ENCODE measurements around the gene TJP1.

Gene TJP1

DNA sequence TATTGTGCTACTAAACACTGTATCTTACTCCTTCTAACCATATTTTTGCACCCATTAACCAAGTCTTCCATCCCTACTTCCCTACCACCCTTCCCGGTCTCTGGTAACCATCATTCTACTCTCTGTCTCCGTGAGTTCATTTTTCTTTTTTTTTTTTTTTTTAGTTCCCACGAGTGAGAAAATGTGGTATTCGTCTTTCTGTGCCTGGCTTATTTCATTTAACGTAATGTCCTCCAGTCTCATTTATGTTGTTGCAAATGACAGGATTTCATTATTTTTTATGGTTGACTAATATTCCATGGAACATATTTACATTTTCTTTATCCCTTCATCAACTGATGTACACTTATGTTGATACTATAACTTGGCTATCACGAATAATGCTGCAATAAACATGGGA is 31.7 kb downstream of the TJP1 start:
- H3K27me3 ChIP-seq (ENCODE audit: insufficient read depth, poor library complexity, severe bottlenecking): no peaks in the 10 kb centered on the region
- ATAC-seq (ENCODE audit: low read depth) (no peak), DNase-seq (ENCODE audit: low spot score) (no peak)
- H3K27ac ChIP-seq (ENCODE audit: poor library complexity, severe bottlenecking): peak overlapping the region; percentile 78
- peaks cover 46% of the 10 kb centered on the region for H3K36me3 ChIP-seq (ENCODE audit: low read depth)
- H3K4me3 ChIP-seq (ENCODE audit: severe bottlenecking): no peak overlapping the region
- TF ChIP-seq, protein P1, sequence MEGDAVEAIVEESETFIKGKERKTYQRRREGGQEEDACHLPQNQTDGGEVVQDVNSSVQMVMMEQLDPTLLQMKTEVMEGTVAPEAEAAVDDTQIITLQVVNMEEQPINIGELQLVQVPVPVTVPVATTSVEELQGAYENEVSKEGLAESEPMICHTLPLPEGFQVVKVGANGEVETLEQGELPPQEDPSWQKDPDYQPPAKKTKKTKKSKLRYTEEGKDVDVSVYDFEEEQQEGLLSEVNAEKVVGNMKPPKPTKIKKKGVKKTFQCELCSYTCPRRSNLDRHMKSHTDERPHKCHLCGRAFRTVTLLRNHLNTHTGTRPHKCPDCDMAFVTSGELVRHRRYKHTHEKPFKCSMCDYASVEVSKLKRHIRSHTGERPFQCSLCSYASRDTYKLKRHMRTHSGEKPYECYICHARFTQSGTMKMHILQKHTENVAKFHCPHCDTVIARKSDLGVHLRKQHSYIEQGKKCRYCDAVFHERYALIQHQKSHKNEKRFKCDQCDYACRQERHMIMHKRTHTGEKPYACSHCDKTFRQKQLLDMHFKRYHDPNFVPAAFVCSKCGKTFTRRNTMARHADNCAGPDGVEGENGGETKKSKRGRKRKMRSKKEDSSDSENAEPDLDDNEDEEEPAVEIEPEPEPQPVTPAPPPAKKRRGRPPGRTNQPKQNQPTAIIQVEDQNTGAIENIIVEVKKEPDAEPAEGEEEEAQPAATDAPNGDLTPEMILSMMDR (IDR thresholded peaks at IDR 0.05; ENCODE audit: poor library complexity, severe bottlenecking): no peak
- H3K9me3 ChIP-seq (ENCODE audit: severe bottlenecking): no peaks in the 10 kb centered on the region
- H3K4me1 ChIP-seq (ENCODE audit: insufficient read depth, poor library complexity, severe bottlenecking): peaks cover 27% of the 10 kb centered on the region

DNA sequence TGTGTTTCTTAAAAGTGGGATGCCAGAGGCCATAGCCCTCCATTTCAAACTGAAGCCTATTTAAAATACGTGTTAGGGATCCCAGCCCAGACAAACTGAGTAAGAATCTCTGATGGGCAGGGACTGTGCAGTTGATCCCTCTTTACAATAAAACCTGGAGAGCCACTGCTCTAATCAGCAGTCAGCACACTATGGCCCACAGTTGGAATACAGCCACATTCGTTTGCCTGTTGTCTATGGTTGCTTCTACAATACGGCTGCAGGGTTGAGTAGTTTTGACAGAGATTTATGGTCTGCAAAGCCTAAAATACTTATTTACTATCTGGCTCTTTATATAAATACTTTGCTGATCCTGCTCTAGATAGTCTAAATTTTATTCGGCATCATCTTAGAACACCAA is 32.4 kb downstream of the TJP1 start:
- H3K4me1 ChIP-seq (ENCODE audit: insufficient read depth, poor library complexity, severe bottlenecking): peaks cover 30% of the 10 kb centered on the region
- TF ChIP-seq, protein P1 (IDR thresholded peaks at IDR 0.05; ENCODE audit: poor library complexity, severe bottlenecking): no peak
- no peaks in the 10 kb centered on the region for H3K27me3 ChIP-seq (ENCODE audit: insufficient read depth, poor library complexity, severe bottlenecking)
- no peaks in the 10 kb centered on the region for H3K9me3 ChIP-seq (ENCODE audit: severe bottlenecking)
- peak overlapping the region; percentile 78 for H3K27ac ChIP-seq (ENCODE audit: poor library complexity, severe bottlenecking)
- ATAC-seq (ENCODE audit: low read depth) (peak; percentile 22; the same call in 1 of the 3 replicates), DNase-seq (ENCODE audit: low spot score) (no peak)
- H3K4me3 ChIP-seq (ENCODE audit: severe bottlenecking): no peak overlapping the region
- peaks cover 45% of the 10 kb centered on the region for H3K36me3 ChIP-seq (ENCODE audit: low read depth)

DNA sequence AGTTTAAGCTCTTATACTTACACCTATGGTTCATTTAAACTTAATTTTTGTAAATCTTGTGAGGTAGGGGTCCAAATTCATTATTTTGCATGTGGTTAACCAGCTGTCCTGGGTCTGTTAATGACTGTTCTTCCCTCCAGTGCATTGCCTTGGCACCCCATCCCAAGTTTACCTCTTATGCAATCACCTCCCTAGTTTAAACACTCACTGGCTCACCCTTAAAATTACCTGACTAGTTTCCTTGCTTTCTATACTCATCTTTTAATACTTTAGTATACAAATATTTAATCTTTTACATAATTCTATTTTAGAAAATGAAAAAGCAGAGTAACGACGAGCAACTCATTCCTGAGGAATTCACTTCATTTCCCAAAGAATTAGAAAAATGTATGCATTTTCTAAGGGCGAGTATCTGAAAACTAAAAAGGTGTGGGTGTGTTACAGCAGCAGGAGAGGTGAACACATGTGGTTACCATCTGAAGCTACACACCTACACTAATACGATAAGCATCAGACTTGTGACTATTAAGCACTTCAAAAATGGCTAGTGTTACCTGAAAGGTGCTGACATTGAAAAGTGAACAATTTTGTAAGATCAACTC is 33.7 kb downstream of the TJP1 start:
- Histone ChIP-seq H3K27me3 (ENCODE audit: insufficient read depth, poor library complexity, severe bottlenecking) (no peaks in the 10 kb centered on the region), H3K27ac (ENCODE audit: poor library complexity, severe bottlenecking) (peak overlapping the region; percentile 78), H3K4me3 (ENCODE audit: severe bottlenecking) (no peak overlapping the region), H3K9me3 (ENCODE audit: severe bottlenecking) (no peaks in the 10 kb centered on the region), H3K36me3 (ENCODE audit: low read depth) (peaks cover 42% of the 10 kb centered on the region), H3K4me1 (ENCODE audit: insufficient read depth, poor library complexity, severe bottlenecking) (peaks cover 40% of the 10 kb centered on the region)
- ATAC-seq (ENCODE audit: low read depth): peak; percentile 92
- DNase-seq (ENCODE audit: low spot score): no peak
- TF ChIP-seq, protein P1 (IDR thresholded peaks at IDR 0.05; ENCODE audit: poor library complexity, severe bottlenecking): no peak

DNA sequence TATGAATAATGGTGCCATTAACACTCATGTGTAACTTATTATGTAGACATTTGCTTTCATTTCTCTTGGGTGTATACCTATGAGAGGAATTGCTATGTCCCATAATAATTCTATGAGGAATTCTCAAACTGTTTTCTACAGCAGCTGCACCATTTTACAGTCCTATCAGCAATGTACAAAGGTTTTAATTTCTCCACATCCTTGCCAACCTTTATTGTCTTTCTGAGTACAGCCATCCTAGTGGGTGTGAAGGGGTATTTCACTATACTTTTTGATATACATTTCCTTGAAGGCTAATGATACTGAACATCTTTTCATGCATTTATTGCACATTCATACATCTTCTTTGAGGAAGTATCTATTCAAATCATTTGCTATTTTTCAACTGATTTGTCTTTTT is 34.5 kb downstream of the TJP1 start:
- Histone ChIP-seq H3K27me3 (ENCODE audit: insufficient read depth, poor library complexity, severe bottlenecking) (no peaks in the 10 kb centered on the region), H3K36me3 (ENCODE audit: low read depth) (peaks cover 38% of the 10 kb centered on the region), H3K9me3 (ENCODE audit: severe bottlenecking) (no peaks in the 10 kb centered on the region), H3K4me1 (ENCODE audit: insufficient read depth, poor library complexity, severe bottlenecking) (peaks cover 40% of the 10 kb centered on the region), H3K4me3 (ENCODE audit: severe bottlenecking) (no peak overlapping the region), H3K27ac (ENCODE audit: poor library complexity, severe bottlenecking) (peak overlapping the region; percentile 78)
- TF ChIP-seq, protein P1 (IDR thresholded peaks at IDR 0.05; ENCODE audit: poor library complexity, severe bottlenecking): no peak
- ATAC-seq (ENCODE audit: low read depth) (no peak), DNase-seq (ENCODE audit: low spot score) (no peak)

DNA sequence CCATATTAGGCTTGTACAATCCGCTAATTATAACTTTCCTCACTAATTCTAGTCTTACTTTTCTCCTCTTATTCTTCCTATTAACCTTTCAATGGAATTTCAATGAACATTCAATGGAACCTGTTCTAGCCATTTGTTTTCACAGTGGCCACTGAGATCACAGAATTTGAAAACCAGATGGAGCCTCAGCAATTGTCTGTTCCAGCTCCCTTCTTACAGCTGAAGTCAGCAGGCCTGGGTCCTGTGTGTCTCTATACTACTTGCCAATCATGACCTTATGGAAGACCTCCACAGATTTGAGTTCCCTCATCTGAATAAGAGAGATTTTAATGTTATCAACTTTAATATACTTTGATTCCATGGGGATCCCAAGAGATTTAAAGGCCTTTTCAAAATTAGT is 36.6 kb downstream of the TJP1 start:
- H3K4me3 ChIP-seq (ENCODE audit: severe bottlenecking): no peak overlapping the region
- DNase-seq (ENCODE audit: low spot score) (no peak), ATAC-seq (ENCODE audit: low read depth) (no peak)
- H3K27me3 ChIP-seq (ENCODE audit: insufficient read depth, poor library complexity, severe bottlenecking): no peaks in the 10 kb centered on the region
- TF ChIP-seq, protein P1 (IDR thresholded peaks at IDR 0.05; ENCODE audit: poor library complexity, severe bottlenecking): no peak
- peaks cover 40% of the 10 kb centered on the region for H3K4me1 ChIP-seq (ENCODE audit: insufficient read depth, poor library complexity, severe bottlenecking)
- peaks cover 42% of the 10 kb centered on the region for H3K36me3 ChIP-seq (ENCODE audit: low read depth)
- peak overlapping the region; percentile 35 for H3K27ac ChIP-seq (ENCODE audit: poor library complexity, severe bottlenecking)
- H3K9me3 ChIP-seq (ENCODE audit: severe bottlenecking): no peaks in the 10 kb centered on the region
